ENCODE data around the gene PKD1L1.
"Not testable (repeated sequence)": the region's sequence is repeated elsewhere in the genome, so short reads cannot be mapped to it uniquely, and the experiment has no call there.

The PKD1L1 gene

DNA sequence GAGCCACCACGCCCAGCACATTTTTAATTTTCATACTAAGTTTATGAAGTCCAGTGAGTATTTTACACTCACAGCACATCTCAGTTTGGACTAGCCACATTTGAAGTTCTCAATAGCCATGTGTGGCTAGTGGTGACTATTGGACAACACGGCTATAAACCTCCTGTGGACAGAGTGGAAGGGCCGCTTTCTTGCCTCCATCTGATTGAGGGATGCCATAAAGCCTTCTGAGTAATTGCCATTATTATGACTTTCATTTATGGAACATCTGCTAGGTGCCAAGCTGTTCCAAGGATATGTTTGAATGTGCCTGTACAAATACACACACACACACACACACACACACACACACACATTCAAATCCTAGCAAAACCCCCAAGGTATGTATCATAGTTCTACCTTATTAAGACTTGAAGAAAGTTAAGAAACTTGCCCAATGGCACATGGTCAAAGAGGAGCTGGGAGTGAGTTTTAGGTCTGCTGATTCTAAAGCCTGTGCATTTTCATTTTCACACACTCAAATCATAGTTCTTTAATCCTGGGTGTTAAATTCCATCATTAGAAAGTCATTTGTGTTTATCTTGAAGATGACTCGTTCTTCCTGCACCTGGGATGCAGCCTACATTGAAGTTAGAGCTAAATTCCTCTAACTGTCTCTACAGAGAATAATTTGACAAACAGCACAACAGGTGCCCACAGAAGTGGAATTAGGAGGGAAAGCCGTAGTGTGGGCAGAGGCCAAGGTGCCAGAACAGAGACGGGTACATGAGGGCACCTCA, 143.3 kb downstream of the PKD1L1 start:
- Histone ChIP-seq H3K36me3 (ENCODE audit: insufficient read depth, low read length) (no peaks in the 10 kb centered on the region), H3K4me3 (ENCODE audit: low read length) (no peak overlapping the region), H2AFZ (ENCODE audit: low read depth, low read length) (no peak overlapping the region), H3K9me3 (ENCODE audit: low read length) (no peaks in the 10 kb centered on the region), H3K27me3 (ENCODE audit: insufficient read depth, low read length) (no peaks in the 10 kb centered on the region), H3K4me1 (ENCODE audit: insufficient read depth, low read length) (no peaks in the 10 kb centered on the region)

DNA sequence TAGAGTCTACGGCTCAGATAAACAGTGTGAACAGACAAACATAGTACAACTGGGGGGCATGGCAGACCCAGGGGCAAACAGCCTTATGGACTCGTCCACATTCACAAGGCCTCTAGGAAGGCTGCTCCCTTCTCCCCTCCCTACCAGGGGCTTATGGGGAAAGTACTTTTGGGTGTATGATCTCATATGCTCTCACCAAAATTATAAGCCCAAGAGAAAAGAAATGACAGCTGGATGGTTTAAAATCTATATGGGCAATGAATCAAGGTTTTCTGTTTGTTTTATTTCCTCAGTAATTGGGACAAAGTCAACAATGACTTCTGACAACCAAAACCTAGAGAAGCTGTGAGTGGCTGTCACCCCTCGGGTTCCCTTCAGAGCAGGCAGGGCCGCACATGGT, 144.4 kb downstream of the PKD1L1 start:
- Histone ChIP-seq H3K36me3 (ENCODE audit: insufficient read depth, low read length) (no peaks in the 10 kb centered on the region), H3K9me3 (ENCODE audit: low read length) (no peaks in the 10 kb centered on the region), H3K4me1 (ENCODE audit: insufficient read depth, low read length) (no peaks in the 10 kb centered on the region), H3K27me3 (ENCODE audit: insufficient read depth, low read length) (no peaks in the 10 kb centered on the region), H3K4me3 (ENCODE audit: low read length) (no peak overlapping the region), H2AFZ (ENCODE audit: low read depth, low read length) (no peak overlapping the region)

- Histone ChIP-seq H3K9me3 (ENCODE audit: low read length) (no peaks in the 10 kb centered on the region), H3K36me3 (ENCODE audit: insufficient read depth, low read length) (no peaks in the 10 kb centered on the region), H3K27me3 (ENCODE audit: insufficient read depth, low read length) (no peaks in the 10 kb centered on the region), H3K4me3 (ENCODE audit: low read length) (no peak overlapping the region), H2AFZ (ENCODE audit: low read depth, low read length) (no peak overlapping the region), H3K4me1 (ENCODE audit: insufficient read depth, low read length) (no peaks in the 10 kb centered on the region)
Measured at GRCh38 chr7:47803025-47803424, 145.2 kb downstream of the PKD1L1 start.

DNA sequence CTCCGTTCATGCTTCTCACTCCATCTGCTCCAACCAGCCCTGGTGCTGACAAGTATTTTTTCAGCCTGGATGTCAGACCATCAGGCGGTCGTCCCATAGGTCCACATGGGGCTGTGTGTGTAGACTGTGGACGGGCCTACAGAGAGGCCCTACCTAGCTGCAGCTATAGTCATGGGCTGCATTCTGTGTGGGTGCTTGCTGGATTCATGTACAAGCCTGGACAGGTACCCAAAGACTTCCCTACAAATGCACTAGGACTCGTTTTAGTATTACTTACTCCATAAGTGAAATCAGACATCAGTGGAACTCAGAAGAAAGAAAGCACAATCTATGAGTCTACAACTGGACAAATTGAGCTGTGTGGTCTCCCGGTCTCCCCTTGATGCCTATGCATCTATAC, 146.8 kb downstream of the PKD1L1 start:
- Histone ChIP-seq H3K4me1 (ENCODE audit: insufficient read depth, low read length) (no peaks in the 10 kb centered on the region), H3K27me3 (ENCODE audit: insufficient read depth, low read length) (no peaks in the 10 kb centered on the region), H3K9me3 (ENCODE audit: low read length) (no peaks in the 10 kb centered on the region), H3K4me3 (ENCODE audit: low read length) (no peak overlapping the region), H2AFZ (ENCODE audit: low read depth, low read length) (no peak overlapping the region), H3K36me3 (ENCODE audit: insufficient read depth, low read length) (no peaks in the 10 kb centered on the region)

DNA sequence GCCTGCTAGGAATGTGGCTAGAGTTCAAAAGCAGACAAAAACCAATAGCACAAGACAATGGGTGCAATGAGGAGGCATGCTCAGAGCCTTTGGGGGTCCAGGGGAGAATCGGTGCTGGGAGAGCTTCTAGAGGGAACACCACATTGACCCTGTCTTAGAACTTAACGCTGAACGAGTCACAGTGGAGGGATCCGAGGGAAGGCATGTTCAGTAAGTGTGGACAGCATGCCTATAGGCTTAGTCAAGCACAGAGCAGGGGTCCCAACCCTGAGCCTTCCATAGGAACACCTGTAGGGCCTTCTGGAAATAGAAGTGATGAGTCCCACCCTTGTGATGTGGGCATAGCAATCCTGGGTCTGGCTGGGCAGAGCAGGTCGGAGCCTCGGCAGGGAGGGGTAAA, 148.7 kb downstream of the PKD1L1 start:
- no peaks in the 10 kb centered on the region for H3K4me1 ChIP-seq (ENCODE audit: insufficient read depth, low read length)
- H3K36me3 ChIP-seq (ENCODE audit: insufficient read depth, low read length), result no peaks in the 10 kb centered on the region
- H3K9me3 ChIP-seq (ENCODE audit: low read length), result no peaks in the 10 kb centered on the region
- no peaks in the 10 kb centered on the region for H3K27me3 ChIP-seq (ENCODE audit: insufficient read depth, low read length)
- no peak overlapping the region for H3K4me3 ChIP-seq (ENCODE audit: low read length)
- H2AFZ ChIP-seq (ENCODE audit: low read depth, low read length), result no peak overlapping the region

DNA sequence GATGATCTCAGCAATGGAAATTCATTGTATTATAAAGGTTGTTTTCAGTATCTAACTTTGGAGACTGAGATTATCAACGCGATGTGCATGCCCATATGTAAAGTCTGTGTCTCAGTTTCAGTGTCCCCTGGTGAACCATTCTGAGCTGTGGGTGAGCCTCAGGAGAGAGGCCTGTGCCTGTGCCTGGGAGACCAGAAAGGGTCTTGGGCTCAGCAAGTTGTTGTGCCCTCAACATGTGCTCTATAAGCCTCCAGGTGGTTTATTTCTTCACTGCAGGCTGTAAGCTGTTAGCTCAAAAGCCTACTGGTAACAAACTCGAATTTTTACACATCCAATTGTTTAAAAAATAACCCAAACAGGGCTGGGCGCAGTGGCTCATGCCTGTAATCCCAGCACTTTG, 151.9 kb downstream of the PKD1L1 start:
- Histone ChIP-seq H3K27me3 (ENCODE audit: insufficient read depth, low read length) (no peaks in the 10 kb centered on the region), H3K9me3 (ENCODE audit: low read length) (no peaks in the 10 kb centered on the region), H3K4me1 (ENCODE audit: insufficient read depth, low read length) (no peaks in the 10 kb centered on the region), H3K4me3 (ENCODE audit: low read length) (no peak overlapping the region), H2AFZ (ENCODE audit: low read depth, low read length) (no peak overlapping the region), H3K36me3 (ENCODE audit: insufficient read depth, low read length) (no peaks in the 10 kb centered on the region)

- H3K27me3 ChIP-seq (ENCODE audit: insufficient read depth, low read length), result no peaks in the 10 kb centered on the region
- H3K36me3 ChIP-seq (ENCODE audit: insufficient read depth, low read length), result no peaks in the 10 kb centered on the region
- H3K4me3 ChIP-seq (ENCODE audit: low read length), result no peak overlapping the region
- H3K4me1 ChIP-seq (ENCODE audit: insufficient read depth, low read length), result no peaks in the 10 kb centered on the region
- no peaks in the 10 kb centered on the region for H3K9me3 ChIP-seq (ENCODE audit: low read length)
- H2AFZ ChIP-seq (ENCODE audit: low read depth, low read length), result no peak overlapping the region
Measured at GRCh38 chr7:47795631-47796030, 152.6 kb downstream of the PKD1L1 start.

DNA sequence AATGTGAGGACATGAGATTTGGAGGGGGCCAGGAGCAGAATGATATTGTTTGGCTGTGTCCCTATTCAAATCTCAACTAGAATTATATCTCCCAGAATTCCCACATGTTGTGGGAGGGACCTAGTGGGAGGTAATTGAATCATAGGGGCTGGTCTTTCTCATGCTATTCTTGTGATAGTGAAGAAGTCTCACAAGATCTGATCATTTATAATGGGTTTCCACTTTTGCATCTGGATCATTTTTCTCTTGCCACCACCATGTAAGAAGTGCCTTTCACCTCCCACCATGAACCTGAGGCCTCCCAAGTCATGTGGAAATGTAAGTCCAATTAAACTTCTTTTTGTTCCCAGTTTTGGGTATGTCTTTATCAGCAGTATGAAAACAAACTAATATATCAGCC, 153.1 kb downstream of the PKD1L1 start:
- not testable (repeated sequence) for H3K27me3 ChIP-seq (ENCODE audit: insufficient read depth, low read length); H3K4me1 ChIP-seq (ENCODE audit: insufficient read depth, low read length); H3K4me3 ChIP-seq (ENCODE audit: low read length); H2AFZ ChIP-seq (ENCODE audit: low read depth, low read length); H3K36me3 ChIP-seq (ENCODE audit: insufficient read depth, low read length); H3K9me3 ChIP-seq (ENCODE audit: low read length)

GRCh38 chr7:47794016-47794415, 154.2 kb downstream of the PKD1L1 start:
- Histone ChIP-seq H3K36me3 (ENCODE audit: insufficient read depth, low read length) (no peaks in the 10 kb centered on the region), H2AFZ (ENCODE audit: low read depth, low read length) (no peak overlapping the region), H3K9me3 (ENCODE audit: low read length) (no peaks in the 10 kb centered on the region), H3K4me1 (ENCODE audit: insufficient read depth, low read length) (no peaks in the 10 kb centered on the region), H3K4me3 (ENCODE audit: low read length) (no peak overlapping the region), H3K27me3 (ENCODE audit: insufficient read depth, low read length) (no peaks in the 10 kb centered on the region)

DNA sequence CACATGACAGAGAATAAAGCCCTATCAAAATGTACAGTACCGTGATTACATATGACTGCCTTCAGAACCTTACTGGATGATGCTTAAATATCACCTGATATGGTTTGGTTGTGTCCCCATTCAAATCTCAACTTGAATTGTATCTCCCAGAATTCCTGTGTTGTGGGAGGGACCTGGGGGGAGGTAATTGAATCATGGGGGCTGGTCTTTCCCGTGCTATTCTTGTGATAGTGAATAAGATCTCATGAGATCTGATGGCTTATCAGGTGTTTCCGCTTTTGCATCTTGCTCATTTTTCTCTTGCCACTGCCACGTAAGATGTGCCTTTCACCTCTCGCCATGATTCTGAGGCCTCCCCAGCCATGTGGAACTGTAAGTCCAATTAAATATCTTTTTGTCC, 155.1 kb downstream of the PKD1L1 start:
- not testable (repeated sequence) for H3K4me3 ChIP-seq (ENCODE audit: low read length); H3K4me1 ChIP-seq (ENCODE audit: insufficient read depth, low read length); H2AFZ ChIP-seq (ENCODE audit: low read depth, low read length); H3K9me3 ChIP-seq (ENCODE audit: low read length); H3K36me3 ChIP-seq (ENCODE audit: insufficient read depth, low read length); H3K27me3 ChIP-seq (ENCODE audit: insufficient read depth, low read length)

DNA sequence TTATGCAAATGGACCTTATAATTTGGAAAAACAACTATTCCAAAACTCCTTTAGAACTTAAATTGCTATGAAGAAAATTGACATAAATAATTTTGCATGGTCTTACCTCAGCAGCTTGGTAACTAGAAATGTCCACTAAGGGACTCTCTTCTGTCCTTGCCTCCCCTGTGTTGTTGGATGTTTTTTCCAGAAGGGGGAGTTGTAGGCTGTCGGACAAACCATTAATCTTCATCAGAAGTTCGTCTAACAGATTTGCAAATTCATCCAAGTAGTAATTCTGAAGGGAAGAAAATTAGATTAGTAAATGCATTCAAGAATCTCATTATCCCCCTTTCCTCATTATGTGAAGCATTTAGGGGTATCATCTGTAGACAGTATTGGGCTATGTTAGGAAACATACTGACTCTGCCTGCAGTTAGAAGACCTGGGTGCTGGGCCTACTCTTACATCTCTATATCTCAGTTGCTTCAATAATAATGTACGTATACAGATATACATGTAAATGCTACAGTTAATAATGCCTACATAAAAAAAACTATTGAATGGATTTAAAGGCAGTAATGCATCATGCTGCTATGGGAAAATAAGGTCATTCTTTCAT, 155.6 kb downstream of the PKD1L1 start:
- H3K4me3 ChIP-seq (ENCODE audit: low read length), result no peak overlapping the region

DNA sequence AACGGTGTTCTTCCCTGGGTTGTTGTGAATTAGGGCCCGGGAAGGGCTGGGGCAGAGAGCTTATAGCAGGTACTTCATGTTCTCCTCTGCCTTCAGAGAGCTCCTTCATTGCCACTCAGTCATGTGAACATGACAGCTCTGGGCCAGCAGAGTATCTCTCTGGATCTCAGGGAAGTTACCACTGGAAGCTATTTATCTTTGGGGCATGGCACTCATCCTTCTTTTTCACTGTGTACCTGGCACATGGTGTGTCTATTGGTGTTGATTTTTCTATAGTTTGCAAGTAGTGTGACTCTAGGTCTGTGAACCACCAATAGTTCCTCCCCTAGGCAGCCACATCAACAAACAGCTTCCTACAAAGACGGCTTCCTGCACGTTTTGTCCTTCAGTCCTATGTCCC, 156.6 kb downstream of the PKD1L1 start:
- no peaks in the 10 kb centered on the region for H3K36me3 ChIP-seq (ENCODE audit: insufficient read depth, low read length)
- no peak overlapping the region for H3K4me3 ChIP-seq (ENCODE audit: low read length)
- H3K4me1 ChIP-seq (ENCODE audit: insufficient read depth, low read length), result peaks cover 12% of the 10 kb centered on the region
- no peaks in the 10 kb centered on the region for H3K27me3 ChIP-seq (ENCODE audit: insufficient read depth, low read length)
- no peak overlapping the region for H2AFZ ChIP-seq (ENCODE audit: low read depth, low read length)
- no peaks in the 10 kb centered on the region for H3K9me3 ChIP-seq (ENCODE audit: low read length)

More for the DNA sequence above, 155.6 kb downstream of the PKD1L1 start:
- H3K27me3 ChIP-seq (ENCODE audit: insufficient read depth, low read length), result no peaks in the 10 kb centered on the region
- H2AFZ ChIP-seq (ENCODE audit: low read depth, low read length), result no peak overlapping the region
- peaks cover 2% of the 10 kb centered on the region for H3K4me1 ChIP-seq (ENCODE audit: insufficient read depth, low read length)
- no peaks in the 10 kb centered on the region for H3K9me3 ChIP-seq (ENCODE audit: low read length)
- H3K36me3 ChIP-seq (ENCODE audit: insufficient read depth, low read length), result no peaks in the 10 kb centered on the region

DNA sequence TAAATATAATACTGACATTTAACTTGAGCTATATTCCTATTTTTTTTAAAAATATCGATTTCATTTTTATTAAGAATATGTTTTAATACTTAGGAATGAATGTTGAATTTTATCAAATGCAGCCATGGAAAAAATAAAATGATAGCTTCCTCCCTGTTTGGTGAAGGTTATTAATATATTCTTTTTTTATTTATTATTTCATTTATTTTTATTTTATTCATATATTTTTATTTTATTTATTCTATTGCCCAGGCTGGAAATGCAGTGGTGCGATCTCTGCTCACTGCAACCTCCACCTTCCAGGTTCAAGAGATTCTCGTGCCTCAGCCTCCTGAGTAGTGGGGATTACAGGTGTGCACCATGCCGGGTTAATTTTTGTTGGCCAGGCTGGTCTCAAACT, 160.2 kb downstream of the PKD1L1 start:
- Histone ChIP-seq H3K9me3 (ENCODE audit: low read length) (no peaks in the 10 kb centered on the region), H3K36me3 (ENCODE audit: insufficient read depth, low read length) (no peaks in the 10 kb centered on the region), H2AFZ (ENCODE audit: low read depth, low read length) (no peak overlapping the region), H3K4me3 (ENCODE audit: low read length) (no peak overlapping the region), H3K27me3 (ENCODE audit: insufficient read depth, low read length) (no peaks in the 10 kb centered on the region), H3K4me1 (ENCODE audit: insufficient read depth, low read length) (peaks cover 32% of the 10 kb centered on the region)
